PC-3 (cell line): ENCODE results near the gene ACSS2.

Source experiments
- EZH2 ChIP-seq: fragments of 300-600 bp; sonication (generic); IDR thresholded peaks from one replicate; pipeline ENCODE4 v1.6.1; 2017; ENCODE audit warnings: antibody characterized with exemption, mild to moderate bottlenecking, low read length; ENCODE audit not compliant: unreplicated experiment
- EZH2phosphoT487 ChIP-seq: fragments of 300-600 bp; sonication (generic); IDR thresholded peaks from 2 replicates; pipeline ENCODE4 v1.6.1; 2018; ENCODE audit warnings: mild to moderate bottlenecking, antibody characterized with exemption, low read length, borderline replicate concordance
- TF ChIP-seq, protein P1 (sequence below): fragments of 300-600 bp; sonication (generic); conservative IDR thresholded peaks from 2 replicates; pipeline ENCODE4 v1.5.1; 2017; ENCODE audit warnings: antibody characterized with exemption, low read depth, mild to moderate bottlenecking, low read length

DNA sequence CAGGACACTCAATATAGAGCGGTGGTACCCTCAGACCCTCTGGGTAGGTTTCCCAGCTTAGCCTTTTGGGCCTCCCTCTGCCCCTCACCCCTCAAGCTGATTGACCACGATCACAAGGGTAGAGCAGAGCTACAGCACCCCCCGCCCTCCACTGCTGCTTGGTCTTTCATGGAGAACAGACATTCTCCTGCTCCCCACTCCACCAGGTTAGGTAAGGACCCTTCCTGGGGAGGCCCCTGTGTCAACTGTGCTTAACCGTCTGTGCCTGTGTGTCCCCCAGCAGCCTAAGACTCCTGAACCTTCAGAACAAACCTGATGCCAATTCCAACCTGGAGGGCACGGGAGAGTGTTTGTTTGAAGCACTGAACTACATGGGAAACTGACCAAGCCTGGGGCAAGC, 91.0 kb downstream of the ACSS2 start:
- TF ChIP-seq EZH2 (no peak), EZH2phosphoT487 (no peak)
- TF ChIP-seq, protein P1, sequence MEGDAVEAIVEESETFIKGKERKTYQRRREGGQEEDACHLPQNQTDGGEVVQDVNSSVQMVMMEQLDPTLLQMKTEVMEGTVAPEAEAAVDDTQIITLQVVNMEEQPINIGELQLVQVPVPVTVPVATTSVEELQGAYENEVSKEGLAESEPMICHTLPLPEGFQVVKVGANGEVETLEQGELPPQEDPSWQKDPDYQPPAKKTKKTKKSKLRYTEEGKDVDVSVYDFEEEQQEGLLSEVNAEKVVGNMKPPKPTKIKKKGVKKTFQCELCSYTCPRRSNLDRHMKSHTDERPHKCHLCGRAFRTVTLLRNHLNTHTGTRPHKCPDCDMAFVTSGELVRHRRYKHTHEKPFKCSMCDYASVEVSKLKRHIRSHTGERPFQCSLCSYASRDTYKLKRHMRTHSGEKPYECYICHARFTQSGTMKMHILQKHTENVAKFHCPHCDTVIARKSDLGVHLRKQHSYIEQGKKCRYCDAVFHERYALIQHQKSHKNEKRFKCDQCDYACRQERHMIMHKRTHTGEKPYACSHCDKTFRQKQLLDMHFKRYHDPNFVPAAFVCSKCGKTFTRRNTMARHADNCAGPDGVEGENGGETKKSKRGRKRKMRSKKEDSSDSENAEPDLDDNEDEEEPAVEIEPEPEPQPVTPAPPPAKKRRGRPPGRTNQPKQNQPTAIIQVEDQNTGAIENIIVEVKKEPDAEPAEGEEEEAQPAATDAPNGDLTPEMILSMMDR = no peak
